GM19193 (cell line): ENCODE results near the gene OR5B3.

Source experiments
- POLR2A ChIP-seq: IDR thresholded peaks from 4 replicates; pipeline ENCODE4 v1.6.1; 2011; ENCODE audit not compliant: insufficient read depth, insufficient read length; ENCODE audit errors: extremely low read depth

OR5B3 gene

DNA sequence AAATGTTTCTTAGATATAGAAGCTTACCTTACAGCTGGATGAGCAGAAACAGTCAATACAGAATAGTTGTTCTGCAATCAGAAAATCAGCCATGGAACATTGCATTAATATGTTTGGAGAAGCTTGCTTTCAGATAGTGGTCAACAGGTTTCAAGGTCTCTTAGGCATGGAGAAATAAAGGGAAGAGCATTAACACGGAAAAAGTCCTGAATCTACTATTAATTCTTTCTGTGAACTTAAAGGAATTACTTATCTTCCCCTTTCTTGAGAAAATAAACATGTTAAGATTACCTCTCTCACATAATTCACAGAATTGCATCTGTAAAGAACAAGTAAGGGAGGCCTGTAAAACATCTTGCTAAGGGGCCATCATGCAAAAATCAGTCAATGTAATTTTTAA, at the start of gene OR5B3:
OR5B3 (minus strand) TSS at position 101 of the 400 bp plus-strand sequence. CDS start 3,465 bp downstream, outside the sequence.
- TF ChIP-seq POLR2A, result no peak

- TF ChIP-seq POLR2A, result no peak
Measured at GRCh38 chr11:58451585-58451984, 44.9 kb upstream of the OR5B3 start.

- TF ChIP-seq POLR2A, result no peak
Measured at GRCh38 chr11:58446294-58446693, 39.6 kb upstream of the OR5B3 start.

DNA sequence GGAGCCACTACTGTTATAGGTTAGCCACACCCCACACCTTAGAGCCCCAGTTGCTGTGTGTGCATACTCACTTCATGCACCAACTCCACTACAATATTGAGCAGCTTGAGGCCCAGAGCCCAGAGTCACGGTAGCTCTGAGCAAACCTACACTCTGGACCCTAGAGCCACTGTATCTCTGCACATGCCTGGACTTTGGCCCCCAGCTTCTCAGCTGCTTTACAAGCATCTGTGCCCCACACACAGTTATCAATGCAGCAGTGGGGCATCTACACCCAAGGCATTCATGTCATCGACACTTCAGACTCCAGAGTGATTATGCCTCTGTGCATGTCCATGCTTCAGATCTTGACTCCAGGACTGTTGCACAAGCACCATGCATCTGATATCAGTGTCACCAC, 37.6 kb upstream of the OR5B3 start:
- no peak for TF ChIP-seq POLR2A

DNA sequence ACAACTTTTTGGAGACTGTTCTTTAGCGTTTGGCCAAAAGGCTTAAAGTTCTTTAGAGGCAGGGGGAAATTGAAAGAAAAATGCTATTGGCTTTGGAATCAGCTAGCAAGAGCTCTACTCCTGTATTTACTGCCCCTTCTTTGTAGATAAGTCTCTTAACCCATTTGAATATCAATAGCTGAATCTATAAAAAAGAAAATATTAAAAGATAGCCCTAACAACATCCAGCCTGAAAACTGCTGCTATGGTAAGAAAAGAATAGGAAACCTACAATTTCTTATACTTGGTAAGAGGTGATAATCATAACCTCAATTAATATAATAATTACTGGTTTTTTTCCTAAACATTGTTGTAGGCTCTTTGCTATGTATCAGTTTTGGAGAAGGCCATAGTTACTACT, 35.5 kb upstream of the OR5B3 start, which contains the start of gene OR5B12:
OR5B12 (minus strand) TSS at position 101 of the 400 bp plus-strand sequence. CDS start 2,085 bp downstream, outside the sequence.
- no peak for TF ChIP-seq POLR2A

- TF ChIP-seq POLR2A, result no peak
Measured at GRCh38 chr11:58438486-58438885, 31.8 kb upstream of the OR5B3 start.

DNA sequence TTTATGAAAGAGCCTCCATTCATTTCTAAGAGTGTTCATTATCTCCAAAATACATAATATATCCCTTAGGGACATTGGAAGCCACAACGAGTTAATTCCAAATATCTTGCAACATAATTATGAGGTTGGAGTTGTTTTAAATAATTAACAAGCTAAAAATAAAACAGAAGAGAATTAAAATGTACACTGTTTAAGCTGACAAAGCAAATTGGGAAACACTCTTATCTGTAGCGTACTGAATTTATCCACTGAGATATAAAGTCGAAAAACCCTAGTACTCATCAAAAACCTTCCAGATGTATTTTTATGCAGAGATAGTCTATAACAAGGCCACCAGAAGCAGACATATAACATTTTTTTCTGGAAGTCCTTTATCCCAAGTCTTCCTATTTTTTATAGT, 27.5 kb upstream of the OR5B3 start:
- TF ChIP-seq POLR2A, result no peak

GRCh38 chr11:58433638-58434203, 27.0 kb upstream of the OR5B3 start:
- no peak for TF ChIP-seq POLR2A

DNA sequence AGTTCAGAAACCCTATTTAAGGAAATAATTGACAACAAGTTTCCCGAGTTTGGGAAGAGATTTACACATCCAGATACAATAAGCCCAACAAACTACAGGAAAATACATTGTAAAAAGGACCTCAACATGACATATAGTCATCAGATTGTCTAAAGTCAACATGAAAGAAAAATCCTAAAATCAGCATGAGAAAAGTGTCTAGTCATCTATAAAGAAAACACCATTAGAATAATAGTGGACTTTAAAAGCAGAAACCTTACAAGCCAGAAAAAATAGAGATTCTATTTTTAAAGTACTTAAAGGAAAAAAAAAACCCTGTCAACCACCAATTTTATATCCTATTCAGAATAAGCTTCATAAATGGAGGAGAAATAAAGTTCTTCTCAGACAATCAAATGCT, 22.6 kb upstream of the OR5B3 start:
- TF ChIP-seq POLR2A, result no peak

GRCh38 chr11:58428021-58428420, 21.3 kb upstream of the OR5B3 start, which contains the start of gene OR5B2:
TSS of gene OR5B2 (minus strand) at chr11:58428121. CDS start at chr11:58423261, 4,860 bp downstream.
- no peak for TF ChIP-seq POLR2A

GRCh38 chr11:58395581-58395980, 11.1 kb downstream of the OR5B3 start:
- TF ChIP-seq POLR2A, result no peak

DNA sequence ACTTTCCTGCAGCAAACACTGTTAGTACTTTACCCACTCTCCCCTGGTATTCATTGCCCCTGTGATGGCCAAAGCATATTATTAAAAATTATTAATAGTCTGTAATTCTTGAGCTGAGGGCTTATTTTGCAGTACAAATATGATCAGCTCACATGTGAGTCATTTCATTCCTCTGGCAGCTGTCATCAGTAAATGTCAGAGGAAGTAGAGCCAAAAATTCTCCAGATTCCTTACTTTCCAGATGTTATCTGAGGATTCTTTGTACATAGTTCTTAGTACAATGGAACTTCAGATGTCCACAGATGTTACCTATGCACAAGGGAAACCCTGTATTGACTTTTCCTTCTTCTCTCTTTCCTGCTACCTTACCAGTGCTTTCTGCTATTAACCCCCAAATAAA, 12.5 kb downstream of the OR5B3 start:
- no peak for TF ChIP-seq POLR2A

GRCh38 chr11:58392746-58393145, 13.9 kb downstream of the OR5B3 start:
- TF ChIP-seq POLR2A, result no peak

- no peak for TF ChIP-seq POLR2A
Measured at GRCh38 chr11:58391879-58392278, 14.8 kb downstream of the OR5B3 start.

- TF ChIP-seq POLR2A, result no peak
Measured at GRCh38 chr11:58390551-58391063, 16.1 kb downstream of the OR5B3 start.

DNA sequence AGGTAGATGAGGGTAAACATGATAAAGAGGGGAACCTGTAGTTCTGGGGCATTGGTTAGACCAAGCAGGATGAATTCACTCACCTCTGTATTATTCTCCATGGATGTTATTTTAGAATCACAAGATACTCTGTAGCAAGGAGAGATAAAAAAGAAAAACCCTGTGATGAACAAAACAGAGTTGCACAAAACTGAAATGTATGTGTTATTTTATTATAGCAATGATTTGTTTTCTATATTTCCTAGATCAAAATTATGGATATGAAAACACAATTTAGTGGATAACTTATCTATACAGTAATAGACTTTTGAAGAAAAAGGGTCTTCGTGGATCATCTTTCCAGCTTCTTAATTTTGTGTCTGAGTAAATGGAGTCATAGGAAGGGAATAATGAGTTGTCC, 47.7 kb downstream of the OR5B3 start, which contains the start of gene OR5B17:
OR5B17 (minus strand) TSS at position 101 of the 400 bp plus-strand sequence; CDS start at position 101, 0 bp downstream.
- TF ChIP-seq POLR2A, result no peak
